ENCODE measurements around the gene LKAAEAR1.
"Not testable (repeated sequence)": the region's sequence is repeated elsewhere in the genome, so short reads cannot be mapped to it uniquely, and the experiment has no call there.

Gene LKAAEAR1

DNA sequence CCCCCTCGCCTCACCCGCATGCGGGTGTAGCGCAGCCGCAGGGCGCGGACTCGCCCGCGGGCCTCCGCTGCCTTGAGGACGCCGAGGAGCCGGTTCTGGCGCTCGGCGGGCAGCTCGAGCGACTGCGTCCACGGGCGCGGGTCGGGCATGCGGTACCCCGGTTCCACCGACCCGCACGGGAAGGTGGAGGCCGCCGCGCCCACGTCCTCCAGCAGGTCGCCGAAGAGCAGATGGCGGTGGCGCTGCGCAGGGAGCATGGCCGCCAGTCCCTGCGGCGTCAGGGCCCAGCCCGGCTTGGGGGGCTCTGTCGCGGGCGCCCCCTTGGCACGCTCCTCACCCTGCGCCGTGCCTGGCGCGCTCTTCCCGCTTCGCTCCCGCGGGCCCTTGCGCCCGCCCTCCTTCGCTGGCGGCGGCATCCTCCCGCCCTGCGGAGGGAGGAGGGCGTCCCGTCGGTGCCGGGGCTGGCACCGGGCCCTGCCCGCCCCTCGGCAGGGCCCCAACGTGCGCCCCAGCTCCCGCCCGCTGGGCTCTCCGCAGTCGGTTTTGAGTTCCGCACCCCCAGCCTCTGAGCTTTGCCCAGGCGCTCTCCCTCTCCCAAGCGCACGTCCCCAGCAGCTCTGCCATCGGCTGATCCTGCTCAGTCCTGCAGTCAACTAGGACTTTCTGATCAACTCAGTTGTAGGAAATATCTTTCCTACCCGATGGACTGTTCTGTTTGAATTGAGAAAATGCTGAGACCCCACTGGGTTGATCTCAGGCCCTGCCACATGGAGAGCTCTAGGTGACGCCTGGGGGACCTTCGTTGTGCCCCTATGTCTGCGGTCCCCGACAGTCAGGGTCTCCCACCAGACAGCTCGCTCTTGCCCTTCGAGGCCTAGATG lies at the start of gene LKAAEAR1:
LKAAEAR1 (minus strand) TSS at position 595 of the 881 bp plus-strand sequence; CDS start at position 416, 179 bp downstream.
- Mint-ChIP-seq H3K9me3 (peaks cover 0 to 12% of the 10 kb centered on the region in 2 donors), H3K27ac (peak within 1 kb of the TSS; percentile 77 to 90), H3K4me1 (peaks cover 45% of the 10 kb centered on the region), H3K27me3 (peaks cover 37% of the 10 kb centered on the region), H3K4me3 (peak within 1 kb of the TSS; percentile 87 to 96)
- DNase-seq (no peak), ATAC-seq (no peak)

DNA sequence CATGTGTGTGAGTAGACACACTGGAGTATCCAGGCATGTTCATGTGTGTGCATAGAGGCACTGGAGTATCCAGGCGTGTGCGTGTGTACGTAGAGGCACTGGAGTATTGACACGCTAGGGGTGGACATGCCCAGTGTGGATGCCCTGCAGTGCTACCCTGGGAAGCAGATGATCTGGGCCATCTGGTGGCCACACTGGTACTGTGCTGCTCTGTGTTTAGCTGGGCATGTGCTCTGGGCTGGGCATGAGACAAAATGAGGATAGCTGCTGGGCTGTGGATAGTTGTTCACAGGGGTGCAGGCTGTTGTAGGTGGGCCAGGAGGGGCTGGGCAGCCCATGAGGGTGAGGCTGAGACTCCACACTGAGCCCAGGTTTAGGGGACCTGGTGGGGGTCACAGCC lies 47.2 kb upstream of the LKAAEAR1 start:
- H3K27ac Mint-ChIP-seq = no peak overlapping the region
- ATAC-seq (peak; percentile 52), DNase-seq (no peak)
- peaks cover 42% of the 10 kb centered on the region for H3K27me3 Mint-ChIP-seq
- H3K4me1 Mint-ChIP-seq = no peaks in the 10 kb centered on the region
- no peak overlapping the region for H3K4me3 Mint-ChIP-seq
- no peaks in the 10 kb centered on the region for H3K9me3 Mint-ChIP-seq

DNA sequence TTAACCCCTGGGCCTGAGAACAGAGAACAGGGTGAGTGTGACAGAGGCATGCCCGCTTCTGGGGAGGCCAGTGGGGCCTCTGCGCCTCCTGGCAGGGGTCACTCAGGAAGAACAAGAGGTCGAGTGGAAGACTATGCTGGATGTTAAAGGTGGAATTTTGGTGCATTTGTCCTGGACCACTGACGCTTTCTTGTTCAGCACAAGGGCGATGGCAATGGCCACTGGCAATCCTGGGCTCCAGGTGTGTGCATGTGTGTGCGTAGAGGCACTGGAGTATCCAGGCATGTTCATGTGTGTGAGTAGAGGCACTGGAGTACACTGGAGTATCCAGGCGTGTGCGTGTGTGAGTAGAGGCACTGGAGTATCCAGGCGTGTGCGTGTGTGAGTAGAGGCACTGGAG lies 46.7 kb upstream of the LKAAEAR1 start:
- Mint-ChIP-seq H3K9me3 (no peaks in the 10 kb centered on the region), H3K27ac (no peak overlapping the region), H3K4me3 (no peak overlapping the region), H3K27me3 (peaks cover 38% of the 10 kb centered on the region), H3K4me1 (no peaks in the 10 kb centered on the region)
- DNase-seq (no peak), ATAC-seq (no peak)

DNA sequence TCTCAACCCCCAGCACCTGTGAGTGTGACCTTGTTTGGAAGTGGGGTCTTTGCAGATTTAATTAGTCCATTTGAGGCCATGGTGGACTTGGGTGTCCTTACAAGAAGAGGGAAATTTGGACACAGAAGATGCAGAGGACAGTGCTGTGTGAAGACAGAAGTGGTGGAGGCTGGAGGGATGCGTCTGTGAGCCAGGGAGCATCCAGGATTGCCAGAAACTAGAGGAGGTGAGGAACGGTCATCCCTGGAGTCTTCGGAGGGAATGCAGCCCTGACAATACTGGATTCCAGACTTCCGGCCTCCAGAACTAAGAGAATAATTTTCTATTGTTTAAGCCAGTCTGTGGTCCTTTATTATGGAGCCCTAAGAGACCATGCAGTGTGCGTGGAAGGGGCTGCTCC lies 46.1 kb upstream of the LKAAEAR1 start:
- Mint-ChIP-seq H3K9me3 (no peaks in the 10 kb centered on the region), H3K27me3 (peaks cover 32% of the 10 kb centered on the region), H3K4me1 (no peaks in the 10 kb centered on the region), H3K27ac (no peak overlapping the region), H3K4me3 (no peak overlapping the region)
- ATAC-seq (no peak), DNase-seq (no peak)

- Mint-ChIP-seq H3K4me3 (no peak overlapping the region), H3K27ac (no peak overlapping the region), H3K27me3 (peaks cover 23% of the 10 kb centered on the region), H3K4me1 (no peaks in the 10 kb centered on the region), H3K9me3 (no peaks in the 10 kb centered on the region)
- ATAC-seq (no peak), DNase-seq (no peak)
These were observed 45.1 kb upstream of the LKAAEAR1 start for GRCh38 chr20:64129146-64129782.

DNA sequence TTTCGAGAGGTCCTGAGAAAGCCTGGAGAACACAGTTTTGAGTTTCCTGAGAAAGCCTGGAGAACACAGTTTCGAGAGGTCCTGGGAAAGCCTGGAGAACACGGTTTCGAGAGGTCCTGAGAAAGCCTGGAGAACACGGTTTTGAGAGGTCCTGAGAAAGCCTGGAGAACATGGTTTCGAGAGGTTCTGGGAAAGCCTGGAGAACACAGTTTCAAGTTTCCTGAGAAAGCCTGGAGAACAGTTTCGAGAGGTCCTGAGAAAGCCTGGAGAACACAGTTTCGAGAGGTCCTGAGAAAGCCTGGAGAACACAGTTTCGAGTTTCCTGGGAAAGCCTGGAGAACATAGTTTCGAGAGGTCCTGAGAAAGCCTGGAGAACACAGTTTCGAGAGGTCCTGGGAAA lies 39.3 kb upstream of the LKAAEAR1 start:
- Mint-ChIP-seq H3K27me3 (peaks cover 25% of the 10 kb centered on the region), H3K4me1 (peaks cover 13% of the 10 kb centered on the region)
- not testable (repeated sequence) for DNase-seq, H3K4me3 Mint-ChIP-seq, H3K9me3 Mint-ChIP-seq, H3K27ac Mint-ChIP-seq, ATAC-seq

DNA sequence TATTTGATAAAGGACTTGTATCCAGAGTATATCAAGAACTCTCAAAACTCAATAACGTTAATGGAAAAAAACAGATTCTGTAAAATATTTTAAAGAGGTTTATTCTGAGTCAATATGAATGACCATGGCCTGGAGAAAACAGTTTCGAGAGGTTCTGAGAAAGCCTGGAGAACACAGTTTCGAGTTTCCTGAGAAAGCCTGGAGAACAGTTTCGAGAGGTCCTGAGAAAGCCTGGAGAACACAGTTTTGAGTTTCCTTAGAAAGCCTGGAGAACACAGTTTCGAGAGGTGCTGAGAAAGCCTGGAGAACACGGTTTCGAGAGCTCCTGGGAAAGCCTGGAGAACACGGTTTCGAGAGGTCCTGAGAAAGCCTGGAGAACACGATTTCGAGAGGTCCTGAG lies 38.7 kb upstream of the LKAAEAR1 start:
- H3K27ac Mint-ChIP-seq, H3K4me3 Mint-ChIP-seq: not testable (repeated sequence)
- H3K27me3 Mint-ChIP-seq = peaks cover 20% of the 10 kb centered on the region

GRCh38 chr20:64121586-64121985 lies 37.4 kb upstream of the LKAAEAR1 start:
- Mint-ChIP-seq H3K27ac (no peak overlapping the region), H3K4me1 (peaks cover 13% of the 10 kb centered on the region), H3K27me3 (peaks cover 20% of the 10 kb centered on the region), H3K9me3 (no peaks in the 10 kb centered on the region), H3K4me3 (no peak overlapping the region)
- no peak for DNase-seq
- ATAC-seq = no peak

More for the DNA sequence above, 38.7 kb upstream of the LKAAEAR1 start:
- not testable (repeated sequence) for H3K9me3 Mint-ChIP-seq, DNase-seq, ATAC-seq
- H3K4me1 Mint-ChIP-seq = peaks cover 13% of the 10 kb centered on the region

- Mint-ChIP-seq H3K4me3 (peak overlapping the region; percentile 66 to 78), H3K9me3 (no peaks in the 10 kb centered on the region), H3K27ac (peak overlapping the region in 1 of 2 donors; percentile 78), H3K4me1 (peaks cover 13% of the 10 kb centered on the region), H3K27me3 (peaks cover 20% of the 10 kb centered on the region)
- no peak for DNase-seq
- peak; percentile 27 for ATAC-seq
These were observed 35.6 kb upstream of the LKAAEAR1 start for GRCh38 chr20:64119681-64120341.

- ATAC-seq (no peak), DNase-seq (no peak)
- Mint-ChIP-seq H3K4me3 (no peak overlapping the region), H3K9me3 (no peaks in the 10 kb centered on the region), H3K4me1 (peaks cover 13% of the 10 kb centered on the region), H3K27me3 (peaks cover 20% of the 10 kb centered on the region), H3K27ac (no peak overlapping the region)
These were observed 35.1 kb upstream of the LKAAEAR1 start for GRCh38 chr20:64119301-64119680.

- Mint-ChIP-seq H3K4me1 (peaks cover 15% of the 10 kb centered on the region), H3K27me3 (peaks cover 11% of the 10 kb centered on the region)
- not testable (repeated sequence) for H3K9me3 Mint-ChIP-seq, DNase-seq, H3K4me3 Mint-ChIP-seq, ATAC-seq, H3K27ac Mint-ChIP-seq
These were observed 33.2 kb upstream of the LKAAEAR1 start for GRCh38 chr20:64117432-64117777.

DNA sequence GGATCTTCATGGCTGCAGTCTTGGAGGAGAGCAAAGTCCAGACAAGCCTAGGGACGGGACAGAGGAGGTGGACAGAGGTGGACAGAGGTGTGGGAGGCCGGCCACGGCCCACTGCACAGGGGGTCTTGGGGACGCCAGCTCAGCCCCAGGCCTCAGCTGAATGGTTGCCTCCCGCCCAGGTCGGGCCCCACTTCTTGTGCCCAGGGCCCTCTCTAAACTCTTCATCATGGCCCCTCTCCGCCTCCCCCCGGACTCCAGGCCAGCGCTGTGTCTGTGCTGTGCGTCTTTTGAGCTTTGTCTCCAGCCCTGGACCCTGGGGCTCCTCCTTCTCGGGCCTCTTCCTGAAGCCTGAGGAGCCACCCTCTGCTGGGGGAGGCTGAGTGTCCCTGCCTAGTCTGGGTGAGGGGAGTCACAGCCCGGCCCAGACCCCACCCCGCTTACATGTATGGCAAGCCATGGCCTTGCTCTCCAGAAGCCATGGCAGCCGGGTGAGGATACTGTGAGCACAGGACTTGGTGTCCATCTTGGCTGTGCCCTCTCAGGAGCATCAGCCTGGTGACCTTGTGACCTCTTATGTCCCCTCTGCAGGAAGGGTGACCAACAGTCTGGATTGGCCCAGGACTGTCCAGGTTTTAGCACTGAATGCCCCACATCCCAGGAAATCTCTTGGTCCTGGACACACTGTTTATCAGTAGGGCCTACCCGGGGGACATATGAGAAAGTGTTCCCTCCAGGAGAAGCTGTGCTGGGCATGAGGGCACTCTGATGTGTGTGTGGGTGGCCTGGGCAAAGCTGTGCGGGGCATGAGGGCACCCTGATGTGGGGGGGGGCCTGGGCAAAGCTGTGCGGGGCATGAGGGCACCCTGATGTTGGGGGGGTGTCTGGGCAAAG lies 32.6 kb upstream of the LKAAEAR1 start:
- peak in 1 of 2 donors; percentile 7 for DNase-seq
- Mint-ChIP-seq H3K4me3 (no peak overlapping the region), H3K4me1 (peaks cover 19% of the 10 kb centered on the region), H3K9me3 (no peaks in the 10 kb centered on the region), H3K27me3 (peaks cover 7% of the 10 kb centered on the region), H3K27ac (no peak overlapping the region)
- ATAC-seq = no peak

GRCh38 chr20:64116016-64116415 lies 31.8 kb upstream of the LKAAEAR1 start:
- Mint-ChIP-seq H3K27me3 (no peaks in the 10 kb centered on the region), H3K4me3 (no peak overlapping the region), H3K9me3 (no peaks in the 10 kb centered on the region), H3K27ac (no peak overlapping the region), H3K4me1 (peaks cover 19% of the 10 kb centered on the region)
- ATAC-seq (no peak), DNase-seq (no peak)

DNA sequence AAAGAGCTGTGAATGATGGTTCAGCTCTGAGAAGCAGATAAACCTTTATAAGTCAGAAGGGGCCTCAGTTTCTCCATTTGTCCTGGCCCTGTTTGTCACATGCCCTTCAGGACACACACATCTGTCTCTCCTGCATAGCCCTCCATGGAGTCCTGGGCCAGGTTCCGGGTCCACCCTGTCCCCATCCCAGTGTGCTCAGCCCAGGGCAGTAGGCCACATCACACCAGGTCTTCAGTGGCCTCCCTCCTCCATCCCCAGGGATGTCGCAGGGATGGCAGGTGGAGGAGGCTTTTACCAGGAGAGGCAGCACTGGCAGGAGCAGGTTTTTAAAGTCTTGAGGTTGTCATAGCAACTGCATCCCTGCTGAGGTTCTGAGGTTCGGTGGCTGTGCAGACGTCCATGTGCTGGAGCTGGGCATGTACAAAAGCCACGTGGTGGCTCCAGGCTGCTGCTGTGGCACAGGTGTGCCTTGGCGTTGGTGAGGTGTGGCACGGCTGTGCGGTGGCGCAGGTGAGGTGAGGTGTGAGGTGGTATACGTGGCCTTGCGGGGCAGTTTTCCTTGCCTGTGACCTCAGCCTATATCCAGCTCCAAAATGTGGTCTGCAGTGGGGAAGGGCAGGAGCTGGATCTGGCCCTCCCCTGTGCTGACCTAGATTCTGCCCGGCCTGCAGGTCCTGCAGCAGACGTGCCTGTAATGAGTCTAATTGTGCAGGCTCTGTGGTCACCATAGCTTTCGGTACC lies 31.1 kb upstream of the LKAAEAR1 start:
- H3K27ac Mint-ChIP-seq = no peak overlapping the region
- peaks cover 16% of the 10 kb centered on the region for H3K4me1 Mint-ChIP-seq
- ATAC-seq = no peak

More for the DNA sequence above, 31.1 kb upstream of the LKAAEAR1 start:
- peak in 1 of 2 donors; percentile 8 for DNase-seq
- Mint-ChIP-seq H3K4me3 (no peak overlapping the region), H3K27me3 (no peaks in the 10 kb centered on the region), H3K9me3 (no peaks in the 10 kb centered on the region)

Measured in stimulated activated naive CD8-positive, alpha-beta T cell treated with anti-CD3 and anti-CD28 coated beads, Interleukin-15, amount 100 ng/mL, for 72 hours (primary cell).